Calu3 (cell line): ENCODE measurements around the gene DCP1B. TPM values are rescaled to one million over a fixed set of nuclear protein-coding genes. Genes with fewer than 3 reads are reported as not detected.

Experiments
- BruUV-seq: library from RNA; stranded (reverse); fragments of 400-500 nt; replicated peaks from 2 replicates; lab custom pipeline; 2021; lab: Mats Ljungman, UMichigan
- CTCF ChIA-PET: fragments of 300-600 bp; sonication (Branson Sonifier 250); formaldehyde crosslinking; loops from one replicate; lab custom pipeline; 2022; ENCODE audit warnings: antibody characterized with exemption; lab: Charles Lee
- DNase-seq: peaks from one replicate; pipeline ENCODE4 v3.0.0; 2022
- H3K27ac Mint-ChIP-seq: one replicate; pipeline ENCODE4 v1.8.0; 2022; ENCODE audit warnings: mixed read lengths; ENCODE audit not compliant: unreplicated experiment
- H3K27me3 Mint-ChIP-seq: one replicate; pipeline ENCODE4 v1.8.0; 2022; ENCODE audit warnings: mixed read lengths; ENCODE audit not compliant: unreplicated experiment
- H3K36me3 Mint-ChIP-seq: one replicate; pipeline ENCODE4 v1.8.0; 2022; ENCODE audit warnings: mild to moderate bottlenecking, moderate library complexity, mixed read lengths; ENCODE audit not compliant: insufficient read depth, unreplicated experiment
- H3K4me1 Mint-ChIP-seq: one replicate; pipeline ENCODE4 v1.8.0; 2022; ENCODE audit warnings: mild to moderate bottlenecking, low read depth, mixed read lengths; ENCODE audit not compliant: unreplicated experiment
- H3K4me3 Mint-ChIP-seq: one replicate; pipeline ENCODE4 v1.8.0; 2022; ENCODE audit warnings: mild to moderate bottlenecking, low read depth, moderate library complexity, mixed read lengths; ENCODE audit not compliant: unreplicated experiment
- H3K9me3 Mint-ChIP-seq: one replicate; pipeline ENCODE4 v1.8.0; 2022; ENCODE audit warnings: low read depth, mixed read lengths; ENCODE audit not compliant: unreplicated experiment
- CTCF ChIP-seq: fragments of 200-600 bp; IDR thresholded peaks from one replicate; pipeline ENCODE4 v1.8.0; 2022; ENCODE audit warnings: antibody characterized with exemption; ENCODE audit not compliant: unreplicated experiment
- intact Hi-C: fragments of 100-400 bp; cut with micrococcal nuclease; formaldehyde crosslinking; loops from one replicate; pipeline ENCODE4 v1.10.0; 2022; ENCODE audit not compliant: unreplicated experiment
- total RNA-seq: library from RNA; stranded (reverse); gene quantifications from 2 replicates; pipeline ENCODE4 v1.2.3, GENCODE V29; 2022

Gene DCP1B
- total RNA-seq, 1 experiment from 2014 or later: 6.3 TPM

GRCh38 chr12:1924996-1925683 lies 79.1 kb downstream of the DCP1B start:
- intact Hi-C loops: no loop called here
- no peaks in the 10 kb centered on the region for H3K9me3 Mint-ChIP-seq
- no peak overlapping the region for H3K27ac Mint-ChIP-seq
- CTCF ChIA-PET: no interaction called here
- no peak for DNase-seq
- no peaks in the 10 kb centered on the region for H3K4me1 Mint-ChIP-seq
- no peak overlapping the region for H3K4me3 Mint-ChIP-seq
- no TSS peak for BruUV-seq
- peaks cover 85% of the 10 kb centered on the region for H3K27me3 Mint-ChIP-seq
- no peak for TF ChIP-seq CTCF
- no peaks in the 10 kb centered on the region for H3K36me3 Mint-ChIP-seq

GRCh38 chr12:1922985-1923384 lies 81.3 kb downstream of the DCP1B start:
- BruUV-seq: no TSS peak
- H3K4me3 Mint-ChIP-seq: no peak overlapping the region
- no peaks in the 10 kb centered on the region for H3K9me3 Mint-ChIP-seq
- no peaks in the 10 kb centered on the region for H3K36me3 Mint-ChIP-seq
- intact Hi-C loops: no loop called here
- no peak overlapping the region for H3K27ac Mint-ChIP-seq
- H3K4me1 Mint-ChIP-seq: no peaks in the 10 kb centered on the region
- TF ChIP-seq CTCF: no peak
- CTCF ChIA-PET: no interaction called here
- peaks cover 82% of the 10 kb centered on the region for H3K27me3 Mint-ChIP-seq
- no peak for DNase-seq

DNA sequence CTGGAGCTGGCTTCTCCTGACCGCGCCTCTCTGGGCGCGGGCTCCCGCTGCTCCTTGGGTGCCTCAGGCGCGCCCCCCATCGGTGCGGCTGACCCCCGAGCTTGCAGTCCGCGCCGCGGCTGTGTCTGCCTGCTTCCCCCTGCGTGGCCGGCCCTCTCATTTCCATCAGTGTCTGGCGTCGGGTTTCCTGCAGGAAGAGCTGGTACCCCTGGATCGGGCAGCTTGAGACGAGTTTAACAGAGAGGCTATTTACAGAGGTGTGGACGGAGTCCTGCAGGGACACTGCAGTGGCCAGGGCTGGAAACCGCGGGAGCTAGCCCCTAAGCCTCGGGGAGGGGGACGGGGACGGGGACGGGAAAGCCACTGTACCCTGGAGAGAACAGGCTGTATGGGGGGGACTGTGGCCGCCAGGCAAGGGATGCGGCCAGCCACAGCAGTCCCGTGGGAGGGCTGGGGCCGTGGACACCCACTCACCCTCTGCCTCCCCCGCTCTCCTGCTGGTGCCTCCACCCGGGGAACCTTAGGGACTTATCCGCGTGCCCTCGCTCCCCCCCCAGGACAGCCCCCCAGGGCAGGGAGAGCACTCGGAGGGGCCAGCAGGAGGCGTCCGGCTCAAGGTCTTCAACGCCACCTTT lies 82.1 kb downstream of the DCP1B start:
- no TSS peak for BruUV-seq
- CTCF ChIA-PET: no interaction called here
- no peaks in the 10 kb centered on the region for H3K4me1 Mint-ChIP-seq
- no peak for DNase-seq
- H3K9me3 Mint-ChIP-seq: no peaks in the 10 kb centered on the region
- no peak overlapping the region for H3K4me3 Mint-ChIP-seq
- no peak for TF ChIP-seq CTCF
- no peak overlapping the region for H3K27ac Mint-ChIP-seq
- intact Hi-C loops: no loop called here
- H3K36me3 Mint-ChIP-seq: no peaks in the 10 kb centered on the region
- H3K27me3 Mint-ChIP-seq: peaks cover 82% of the 10 kb centered on the region

DNA sequence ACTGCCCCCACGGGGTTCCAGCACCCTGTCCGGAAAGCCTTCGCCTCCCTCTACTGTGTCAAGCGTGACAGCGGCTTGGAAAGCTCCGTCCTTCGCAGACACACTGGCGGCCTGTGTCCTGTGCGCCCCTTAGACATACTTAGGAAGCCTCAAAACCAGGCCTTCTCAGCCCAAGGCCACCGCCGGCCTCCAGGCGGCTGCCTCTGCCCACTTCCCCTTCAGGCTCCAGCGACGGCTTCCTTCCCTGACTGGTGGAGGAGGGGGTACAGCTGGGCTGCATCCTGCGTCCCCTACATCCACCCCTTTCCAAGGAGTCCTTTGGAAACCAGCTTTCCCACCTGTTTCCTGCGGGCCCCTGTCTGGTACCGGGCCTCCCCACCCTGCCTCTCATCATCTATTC lies 83.3 kb downstream of the DCP1B start:
- DNase-seq: no peak
- Mint-ChIP-seq H3K4me3 (no peak overlapping the region), H3K36me3 (no peaks in the 10 kb centered on the region), H3K4me1 (no peaks in the 10 kb centered on the region), H3K27me3 (peaks cover 82% of the 10 kb centered on the region), H3K27ac (no peak overlapping the region), H3K9me3 (no peaks in the 10 kb centered on the region)
- intact Hi-C loops: no loop called here
- no peak for TF ChIP-seq CTCF
- CTCF ChIA-PET: interaction anchor here (1.1 kb wide), 1 partner anchor 286 kb away, joined by 3 read pairs; no protein-coding TSS in a partner anchor
- no TSS peak for BruUV-seq
